ENCODE results near the gene CA9. TPM values are rescaled to one million over a fixed set of nuclear protein-coding genes. Genes with fewer than 3 reads are reported as not detected.
"Not testable (repeated sequence)": the region's sequence is repeated elsewhere in the genome, so short reads cannot be mapped to it uniquely, and the experiment has no call there.

The CA9 gene
- total RNA-seq, 4 donors from 2014 or later, result 2.2 TPM; not detected in 3

DNA sequence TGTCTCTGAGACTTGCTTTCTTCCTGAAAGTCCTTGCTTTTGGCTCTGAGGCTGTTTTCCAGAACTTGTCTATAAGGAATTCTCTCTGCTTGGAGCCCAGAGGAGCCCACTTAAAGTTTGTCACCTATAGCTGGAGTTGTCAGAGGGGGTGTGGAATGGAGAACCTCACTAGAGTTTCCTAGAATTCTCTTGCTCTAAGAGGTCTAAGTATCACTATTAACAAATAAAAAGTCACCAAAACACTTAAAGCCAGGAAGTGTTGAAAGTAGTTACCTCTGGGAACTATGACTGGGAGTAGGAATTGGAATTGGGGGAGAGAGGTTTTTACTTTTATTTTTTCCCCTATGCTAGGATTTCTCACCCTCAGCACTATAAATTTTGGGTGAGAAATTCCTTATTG lies 38.0 kb upstream of the CA9 start:
- TF ChIP-seq EP300 (IDR thresholded peaks at IDR 0.05) (no peak), POLR2A (IDR thresholded peaks at IDR 0.05; ENCODE audit: low read depth) (no peak)
- no peak overlapping the region for H3K27ac ChIP-seq (replicated peaks in 1 of 4)
- DNase-seq (ENCODE audit: extremely low spot score), result no peak
- H3K36me3 ChIP-seq, result peaks cover 0 to 3% (median 0%) of the 10 kb centered on the region in 4 donors
- no peak overlapping the region for H3K4me3 ChIP-seq
- H3K4me1 ChIP-seq, result peaks cover 0 to 2% (median 0%) of the 10 kb centered on the region in 4 donors
- no peaks in the 10 kb centered on the region for H3K27me3 ChIP-seq
- H3K9me3 ChIP-seq, result no peaks in the 10 kb centered on the region
- intact Hi-C loops (cut with DNase I), result no loop called here

DNA sequence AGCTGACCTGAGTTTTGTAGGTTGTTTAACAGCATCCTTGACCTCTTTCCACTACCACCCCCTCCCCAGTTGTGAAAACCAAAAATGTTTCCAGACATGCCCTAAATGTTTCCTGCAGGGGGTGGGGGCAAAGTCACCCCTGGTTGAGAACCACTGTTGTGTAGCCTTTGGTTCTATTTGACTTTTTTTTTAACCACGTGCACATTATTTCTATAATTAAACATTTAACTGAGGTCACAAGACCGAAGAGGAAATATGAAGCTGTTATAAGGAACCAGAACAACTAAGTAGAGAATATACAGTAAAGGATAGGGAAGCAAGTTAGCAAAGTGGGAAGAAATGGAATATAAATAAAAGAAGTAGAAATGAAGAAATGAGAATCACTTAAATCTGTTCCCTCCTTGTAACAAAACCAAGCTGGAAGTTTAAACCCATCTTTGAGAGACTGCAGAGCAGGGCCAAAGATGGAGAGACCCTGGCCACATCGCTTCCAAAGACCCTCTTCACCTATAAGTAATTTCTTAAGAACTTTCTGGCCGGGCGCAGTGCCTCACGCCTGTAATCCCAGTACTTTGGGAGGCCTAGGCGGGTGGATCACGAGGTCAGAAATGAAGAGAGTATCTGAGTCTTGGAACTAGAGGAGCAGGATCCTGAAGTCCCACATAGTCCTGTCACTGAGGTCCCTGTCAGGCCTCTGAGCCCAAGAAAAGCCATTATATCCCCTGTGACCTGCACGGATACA lies 37.4 kb upstream of the CA9 start:
- no peak for DNase-seq (ENCODE audit: extremely low spot score)
- Histone ChIP-seq H3K4me1 (peaks cover 0 to 2% (median 0%) of the 10 kb centered on the region in 4 donors), H3K27me3 (no peaks in the 10 kb centered on the region), H3K36me3 (peaks cover 0 to 5% (median 0%) of the 10 kb centered on the region in 4 donors), H3K27ac (replicated peaks in 1 of 4) (no peak overlapping the region), H3K4me3 (no peak overlapping the region), H3K9me3 (no peaks in the 10 kb centered on the region)
- 84% methylated on average over 9 of the region's 9 CpGs for WGBS
- intact Hi-C loops (cut with DNase I), result no loop called here
- TF ChIP-seq, protein P1, sequence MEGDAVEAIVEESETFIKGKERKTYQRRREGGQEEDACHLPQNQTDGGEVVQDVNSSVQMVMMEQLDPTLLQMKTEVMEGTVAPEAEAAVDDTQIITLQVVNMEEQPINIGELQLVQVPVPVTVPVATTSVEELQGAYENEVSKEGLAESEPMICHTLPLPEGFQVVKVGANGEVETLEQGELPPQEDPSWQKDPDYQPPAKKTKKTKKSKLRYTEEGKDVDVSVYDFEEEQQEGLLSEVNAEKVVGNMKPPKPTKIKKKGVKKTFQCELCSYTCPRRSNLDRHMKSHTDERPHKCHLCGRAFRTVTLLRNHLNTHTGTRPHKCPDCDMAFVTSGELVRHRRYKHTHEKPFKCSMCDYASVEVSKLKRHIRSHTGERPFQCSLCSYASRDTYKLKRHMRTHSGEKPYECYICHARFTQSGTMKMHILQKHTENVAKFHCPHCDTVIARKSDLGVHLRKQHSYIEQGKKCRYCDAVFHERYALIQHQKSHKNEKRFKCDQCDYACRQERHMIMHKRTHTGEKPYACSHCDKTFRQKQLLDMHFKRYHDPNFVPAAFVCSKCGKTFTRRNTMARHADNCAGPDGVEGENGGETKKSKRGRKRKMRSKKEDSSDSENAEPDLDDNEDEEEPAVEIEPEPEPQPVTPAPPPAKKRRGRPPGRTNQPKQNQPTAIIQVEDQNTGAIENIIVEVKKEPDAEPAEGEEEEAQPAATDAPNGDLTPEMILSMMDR (IDR thresholded peaks at IDR 0.05), result no peak
- TF ChIP-seq EP300 (IDR thresholded peaks at IDR 0.05), result no peak

- H3K27me3 ChIP-seq; H3K4me1 ChIP-seq; H3K4me3 ChIP-seq; H3K27ac ChIP-seq (replicated peaks in 1 of 4); intact Hi-C loops (cut with DNase I); DNase-seq (ENCODE audit: extremely low spot score); H3K36me3 ChIP-seq; H3K9me3 ChIP-seq: not testable (repeated sequence)
- WGBS, result 97% methylated on average over 6 of the region's 6 CpGs
Observed at GRCh38 chr9:35636877-35637246, 36.9 kb upstream of the CA9 start.

- H3K27ac ChIP-seq (replicated peaks in 1 of 4); H3K4me3 ChIP-seq; H3K27me3 ChIP-seq; intact Hi-C loops (cut with DNase I); H3K9me3 ChIP-seq; H3K36me3 ChIP-seq; H3K4me1 ChIP-seq; DNase-seq (ENCODE audit: extremely low spot score): not testable (repeated sequence)
- 95% methylated on average over 9 of the region's 9 CpGs for WGBS
Observed at GRCh38 chr9:35637427-35637955, 36.2 kb upstream of the CA9 start.

GRCh38 chr9:35638751-35639150 lies 35.0 kb upstream of the CA9 start:
- H3K27ac ChIP-seq (replicated peaks in 1 of 4); H3K27me3 ChIP-seq; H3K9me3 ChIP-seq; H3K4me1 ChIP-seq; H3K36me3 ChIP-seq; intact Hi-C loops (cut with DNase I); DNase-seq (ENCODE audit: extremely low spot score); H3K4me3 ChIP-seq: not testable (repeated sequence)
- WGBS, result 76% methylated on average over 7 of the region's 8 CpGs

DNA sequence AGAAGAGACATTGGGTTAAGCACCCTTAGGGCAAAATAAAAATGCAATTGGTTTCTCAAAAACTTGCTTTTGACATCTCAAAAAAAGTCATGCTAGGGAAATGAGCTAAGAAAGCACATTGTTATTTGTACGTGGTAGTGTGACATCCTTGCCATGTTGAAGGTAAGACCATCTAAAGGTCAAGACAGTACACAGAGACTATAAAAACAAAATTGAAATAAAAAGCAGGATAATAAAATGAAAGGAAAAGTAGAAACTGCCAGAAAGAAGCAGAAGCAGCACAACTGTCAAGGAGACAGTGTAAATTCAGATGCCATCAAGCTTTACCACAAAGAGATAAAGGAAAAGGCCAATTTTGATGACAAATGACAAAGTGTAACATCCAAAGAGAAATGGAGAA lies 34.5 kb upstream of the CA9 start:
- 54% methylated on average over 1 of the region's 1 CpG for WGBS

DNA sequence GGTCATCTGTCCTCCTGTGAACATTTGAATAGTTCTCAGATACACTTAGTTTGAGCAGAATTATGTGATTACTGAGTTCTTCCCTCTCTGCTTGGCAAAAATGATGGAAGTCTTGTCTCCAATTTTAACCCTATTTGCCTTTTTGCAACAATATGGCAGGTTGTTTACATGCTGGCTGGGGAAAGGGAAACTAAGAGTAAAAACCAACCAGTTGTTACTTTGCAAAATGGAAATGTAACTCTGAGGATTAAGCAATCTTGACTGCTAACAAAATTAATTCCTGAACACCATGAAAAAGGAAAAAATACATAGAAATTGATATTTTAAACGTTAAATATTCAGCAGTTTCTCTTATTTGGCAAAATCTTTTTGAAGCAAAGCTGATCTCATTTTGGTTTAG lies 34.1 kb upstream of the CA9 start:
- TF ChIP-seq EP300 (IDR thresholded peaks at IDR 0.05) (no peak), POLR2AphosphoS5 (IDR thresholded peaks at IDR 0.05) (no peak), POLR2A (IDR thresholded peaks at IDR 0.05; ENCODE audit: low read depth) (no peak)
- TF ChIP-seq, protein P1 (IDR thresholded peaks at IDR 0.05), result no peak
- intact Hi-C loops (cut with DNase I), result no loop called here
- 79% methylated on average over 1 of the region's 1 CpG for WGBS
- no peak for DNase-seq (ENCODE audit: extremely low spot score)
- peaks cover 0 to 2% (median 0%) of the 10 kb centered on the region in 4 donors for H3K4me1 ChIP-seq
- peaks cover 0 to 5% (median 0%) of the 10 kb centered on the region in 4 donors for H3K36me3 ChIP-seq
- H3K9me3 ChIP-seq, result no peaks in the 10 kb centered on the region
- no peaks in the 10 kb centered on the region for H3K27me3 ChIP-seq
- no peak overlapping the region for H3K27ac ChIP-seq (replicated peaks in 1 of 4)
- no peak overlapping the region for H3K4me3 ChIP-seq

More for the DNA sequence above, 34.5 kb upstream of the CA9 start:
- H3K4me1 ChIP-seq; H3K27me3 ChIP-seq; intact Hi-C loops (cut with DNase I); DNase-seq (ENCODE audit: extremely low spot score); H3K4me3 ChIP-seq; H3K9me3 ChIP-seq; H3K27ac ChIP-seq (replicated peaks in 1 of 4); H3K36me3 ChIP-seq: not testable (repeated sequence)

DNA sequence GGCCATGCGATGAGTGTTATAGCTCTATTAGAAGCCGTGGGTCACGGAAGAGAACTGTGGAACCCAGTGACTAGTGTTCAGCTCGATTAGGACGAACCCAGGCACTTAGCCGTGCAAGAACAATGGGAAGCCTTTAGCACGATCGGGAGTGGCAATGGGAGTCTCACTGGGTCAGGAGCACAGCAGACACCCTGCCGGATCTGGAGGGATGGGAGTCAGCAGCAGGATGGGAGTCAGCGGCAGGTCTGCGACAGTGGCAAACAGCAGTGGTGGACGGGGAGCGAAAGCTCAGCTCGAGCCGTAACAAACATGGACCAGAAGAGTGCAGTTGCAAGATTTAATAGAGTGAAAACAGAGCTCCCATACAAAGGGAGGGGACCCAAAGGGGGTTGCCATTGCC lies 33.3 kb upstream of the CA9 start:
- H3K27me3 ChIP-seq; H3K4me3 ChIP-seq; H3K4me1 ChIP-seq; intact Hi-C loops (cut with DNase I); H3K9me3 ChIP-seq; H3K36me3 ChIP-seq; DNase-seq (ENCODE audit: extremely low spot score); H3K27ac ChIP-seq (replicated peaks in 1 of 4): not testable (repeated sequence)
- WGBS, result 94% methylated on average over 15 of the region's 15 CpGs

DNA sequence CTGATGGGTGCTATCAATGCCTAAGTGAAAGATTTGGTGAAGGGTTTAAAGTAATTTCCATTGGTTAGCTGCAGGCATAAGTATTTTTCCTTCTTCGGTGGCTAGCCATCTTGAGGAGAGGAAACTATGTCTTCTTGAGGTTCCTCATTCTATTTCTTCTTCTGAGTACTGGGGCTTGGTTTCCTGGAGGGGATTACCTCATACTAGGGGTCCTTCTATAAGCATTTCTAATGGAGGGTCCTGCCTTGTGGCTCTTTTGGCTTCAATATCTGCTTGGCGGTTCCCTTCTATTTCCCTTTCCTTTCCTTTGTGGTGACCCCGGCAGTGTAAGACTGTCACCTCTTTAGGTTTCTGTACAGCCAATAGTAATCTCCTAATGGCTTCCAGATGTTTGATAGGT lies 32.2 kb upstream of the CA9 start:
- H3K27me3 ChIP-seq; H3K36me3 ChIP-seq; H3K27ac ChIP-seq (replicated peaks in 1 of 4); intact Hi-C loops (cut with DNase I); DNase-seq (ENCODE audit: extremely low spot score); H3K9me3 ChIP-seq; H3K4me3 ChIP-seq: not testable (repeated sequence)
- WGBS, result 74% methylated on average over 3 of the region's 3 CpGs
- peaks cover 4 to 12% (median 9%) of the 10 kb centered on the region in 4 donors for H3K4me1 ChIP-seq

Data from esophagus muscularis mucosa (tissue), 4 donors.